Measurements from ENCODE around the gene AUTS2. TPM values are rescaled to one million over a fixed set of nuclear protein-coding genes. Genes with fewer than 3 reads are reported as not detected.

AUTS2 gene
- total and polyA plus RNA-seq, 2 experiments from 2014 or later = 32.0 to 91.0 TPM

DNA sequence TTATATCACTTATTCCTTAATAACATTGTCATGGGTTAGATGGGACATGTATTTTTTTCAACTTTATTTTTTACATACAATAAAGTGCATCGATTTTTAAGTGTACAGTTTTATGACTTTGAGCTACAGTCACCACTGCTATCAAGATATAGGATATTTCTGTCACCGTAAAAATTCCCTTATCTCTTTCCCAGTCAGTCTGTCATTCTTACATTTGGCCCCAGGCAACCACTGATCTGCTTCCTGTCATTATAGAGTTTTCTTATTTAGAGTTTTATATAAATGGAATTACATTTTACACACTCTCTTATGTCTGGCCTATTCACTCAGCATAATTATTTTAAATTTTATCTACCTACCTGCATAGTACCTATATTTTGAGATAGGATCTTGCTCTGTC lies 145.2 kb downstream of the AUTS2 start (continued):
- TF ChIP-seq JUNB (IDR thresholded peaks at IDR 0.05; ENCODE audit: unreplicated experiment) (no peak), ZNF331 (CRISPR knock-in tag; IDR thresholded peaks at IDR 0.05; ENCODE audit: low read depth) (no peak), STAT1 (IDR thresholded peaks at IDR 0.05; ENCODE audit: unreplicated experiment) (no peak), NANOG (IDR thresholded peaks at IDR 0.05; ENCODE audit: borderline replicate concordance) (no peak), POLR2AphosphoS5 (IDR thresholded peaks at IDR 0.05; ENCODE audit: low read depth) (no peak)
- TF ChIP-seq, protein P1, sequence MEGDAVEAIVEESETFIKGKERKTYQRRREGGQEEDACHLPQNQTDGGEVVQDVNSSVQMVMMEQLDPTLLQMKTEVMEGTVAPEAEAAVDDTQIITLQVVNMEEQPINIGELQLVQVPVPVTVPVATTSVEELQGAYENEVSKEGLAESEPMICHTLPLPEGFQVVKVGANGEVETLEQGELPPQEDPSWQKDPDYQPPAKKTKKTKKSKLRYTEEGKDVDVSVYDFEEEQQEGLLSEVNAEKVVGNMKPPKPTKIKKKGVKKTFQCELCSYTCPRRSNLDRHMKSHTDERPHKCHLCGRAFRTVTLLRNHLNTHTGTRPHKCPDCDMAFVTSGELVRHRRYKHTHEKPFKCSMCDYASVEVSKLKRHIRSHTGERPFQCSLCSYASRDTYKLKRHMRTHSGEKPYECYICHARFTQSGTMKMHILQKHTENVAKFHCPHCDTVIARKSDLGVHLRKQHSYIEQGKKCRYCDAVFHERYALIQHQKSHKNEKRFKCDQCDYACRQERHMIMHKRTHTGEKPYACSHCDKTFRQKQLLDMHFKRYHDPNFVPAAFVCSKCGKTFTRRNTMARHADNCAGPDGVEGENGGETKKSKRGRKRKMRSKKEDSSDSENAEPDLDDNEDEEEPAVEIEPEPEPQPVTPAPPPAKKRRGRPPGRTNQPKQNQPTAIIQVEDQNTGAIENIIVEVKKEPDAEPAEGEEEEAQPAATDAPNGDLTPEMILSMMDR (conservative IDR thresholded peaks at IDR 0.05; ENCODE audit: low read depth in 2 of 2) = no peak

DNA sequence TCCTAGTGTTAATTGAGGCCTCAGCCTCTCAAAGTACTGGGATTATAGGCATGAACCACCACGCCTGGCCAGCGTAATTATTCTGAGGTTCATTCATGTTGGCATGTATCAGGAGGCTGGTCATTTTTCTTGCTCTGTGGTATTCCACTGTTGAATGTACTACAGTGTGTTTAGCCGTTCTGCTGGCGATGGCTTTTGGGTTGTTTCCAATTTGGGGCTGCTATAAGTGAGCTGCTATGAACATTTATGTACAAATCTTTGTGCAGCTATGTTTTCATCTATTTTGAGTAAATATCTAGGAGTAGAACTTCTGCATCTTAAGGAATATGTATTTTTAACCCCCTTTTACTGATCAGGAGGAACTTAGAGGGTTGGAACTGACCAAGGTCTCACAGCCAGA lies 145.8 kb downstream of the AUTS2 start:
- Mint-ChIP-seq H3K27ac (no peak overlapping the region), H3K4me3 (no peak overlapping the region), H3K9me3 (peaks cover 5% of the 10 kb centered on the region; the same call in 2 of the 3 replicates), H3K4me1 (peaks cover 17% of the 10 kb centered on the region), H3K36me3 (ENCODE audit: low read depth) (no peaks in the 10 kb centered on the region), H3K27me3 (ENCODE audit: insufficient read depth, low read depth, poor library complexity) (no peaks in the 10 kb centered on the region)
- Histone ChIP-seq H4K20me1 (replicated peaks; ENCODE audit: insufficient read depth) (no peaks in the 10 kb centered on the region), H2AFZ (no peak overlapping the region), H3K9me2 (ENCODE audit: insufficient read depth) (no peaks in the 10 kb centered on the region), H3K27me3 (ENCODE audit: insufficient read depth) (no peaks in the 10 kb centered on the region), H3K4me2 (no peak overlapping the region), H3K36me3 (ENCODE audit: insufficient read depth) (no peaks in the 10 kb centered on the region), H3F3A (replicated peaks; ENCODE audit: low read depth) (no peaks in the 10 kb centered on the region), H3K4me1 (ENCODE audit: insufficient read depth) (peaks cover 11% of the 10 kb centered on the region), H3K4me3 (no peak overlapping the region), H3K27ac (ENCODE audit: low read depth) (no peak overlapping the region), H3K79me2 (replicated peaks; ENCODE audit: insufficient read depth) (no peaks in the 10 kb centered on the region)
- ATAC-seq (no peak), DNase-seq (ENCODE audit: low spot score) (no peak)
- no peak for TF ChIP-seq ZNF114 (CRISPR knock-in tag; IDR thresholded peaks at IDR 0.05)
- TF ChIP-seq EZH2phosphoT487 (IDR thresholded peaks at IDR 0.05; ENCODE audit: unreplicated experiment) = no peak
- no peak for TF ChIP-seq JUNB (IDR thresholded peaks at IDR 0.05; ENCODE audit: unreplicated experiment)
- TF ChIP-seq, protein P1 (conservative IDR thresholded peaks at IDR 0.05; ENCODE audit: low read depth in 2 of 2) = no peak
- no peak for TF ChIP-seq ZNF331 (CRISPR knock-in tag; IDR thresholded peaks at IDR 0.05; ENCODE audit: low read depth)
- TF ChIP-seq NANOG (IDR thresholded peaks at IDR 0.05; ENCODE audit: borderline replicate concordance) = no peak
- TF ChIP-seq STAT1 (IDR thresholded peaks at IDR 0.05; ENCODE audit: unreplicated experiment) = no peak
- TF ChIP-seq, protein P2, sequence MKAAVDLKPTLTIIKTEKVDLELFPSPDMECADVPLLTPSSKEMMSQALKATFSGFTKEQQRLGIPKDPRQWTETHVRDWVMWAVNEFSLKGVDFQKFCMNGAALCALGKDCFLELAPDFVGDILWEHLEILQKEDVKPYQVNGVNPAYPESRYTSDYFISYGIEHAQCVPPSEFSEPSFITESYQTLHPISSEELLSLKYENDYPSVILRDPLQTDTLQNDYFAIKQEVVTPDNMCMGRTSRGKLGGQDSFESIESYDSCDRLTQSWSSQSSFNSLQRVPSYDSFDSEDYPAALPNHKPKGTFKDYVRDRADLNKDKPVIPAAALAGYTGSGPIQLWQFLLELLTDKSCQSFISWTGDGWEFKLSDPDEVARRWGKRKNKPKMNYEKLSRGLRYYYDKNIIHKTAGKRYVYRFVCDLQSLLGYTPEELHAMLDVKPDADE (IDR thresholded peaks at IDR 0.05) = no peak
- TF ChIP-seq, protein P3, sequence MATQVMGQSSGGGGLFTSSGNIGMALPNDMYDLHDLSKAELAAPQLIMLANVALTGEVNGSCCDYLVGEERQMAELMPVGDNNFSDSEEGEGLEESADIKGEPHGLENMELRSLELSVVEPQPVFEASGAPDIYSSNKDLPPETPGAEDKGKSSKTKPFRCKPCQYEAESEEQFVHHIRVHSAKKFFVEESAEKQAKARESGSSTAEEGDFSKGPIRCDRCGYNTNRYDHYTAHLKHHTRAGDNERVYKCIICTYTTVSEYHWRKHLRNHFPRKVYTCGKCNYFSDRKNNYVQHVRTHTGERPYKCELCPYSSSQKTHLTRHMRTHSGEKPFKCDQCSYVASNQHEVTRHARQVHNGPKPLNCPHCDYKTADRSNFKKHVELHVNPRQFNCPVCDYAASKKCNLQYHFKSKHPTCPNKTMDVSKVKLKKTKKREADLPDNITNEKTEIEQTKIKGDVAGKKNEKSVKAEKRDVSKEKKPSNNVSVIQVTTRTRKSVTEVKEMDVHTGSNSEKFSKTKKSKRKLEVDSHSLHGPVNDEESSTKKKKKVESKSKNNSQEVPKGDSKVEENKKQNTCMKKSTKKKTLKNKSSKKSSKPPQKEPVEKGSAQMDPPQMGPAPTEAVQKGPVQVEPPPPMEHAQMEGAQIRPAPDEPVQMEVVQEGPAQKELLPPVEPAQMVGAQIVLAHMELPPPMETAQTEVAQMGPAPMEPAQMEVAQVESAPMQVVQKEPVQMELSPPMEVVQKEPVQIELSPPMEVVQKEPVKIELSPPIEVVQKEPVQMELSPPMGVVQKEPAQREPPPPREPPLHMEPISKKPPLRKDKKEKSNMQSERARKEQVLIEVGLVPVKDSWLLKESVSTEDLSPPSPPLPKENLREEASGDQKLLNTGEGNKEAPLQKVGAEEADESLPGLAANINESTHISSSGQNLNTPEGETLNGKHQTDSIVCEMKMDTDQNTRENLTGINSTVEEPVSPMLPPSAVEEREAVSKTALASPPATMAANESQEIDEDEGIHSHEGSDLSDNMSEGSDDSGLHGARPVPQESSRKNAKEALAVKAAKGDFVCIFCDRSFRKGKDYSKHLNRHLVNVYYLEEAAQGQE (IDR thresholded peaks at IDR 0.05; ENCODE audit: unreplicated experiment) = no peak

Data from GM23338 (cell line).